IPS DF 4.7 (cell line): ENCODE results near the gene CHRDL1.
"Not testable (repeated sequence)": the region's sequence is repeated elsewhere in the genome, so short reads cannot be mapped to it uniquely, and the experiment has no call there.

Source experiments
- DNase-seq: peaks from one replicate; pipeline ENCODE4 v3.0.0-alpha.2; 2013; ENCODE audit warnings: low spot score; ENCODE audit errors: extremely low read depth

The CHRDL1 gene

DNA sequence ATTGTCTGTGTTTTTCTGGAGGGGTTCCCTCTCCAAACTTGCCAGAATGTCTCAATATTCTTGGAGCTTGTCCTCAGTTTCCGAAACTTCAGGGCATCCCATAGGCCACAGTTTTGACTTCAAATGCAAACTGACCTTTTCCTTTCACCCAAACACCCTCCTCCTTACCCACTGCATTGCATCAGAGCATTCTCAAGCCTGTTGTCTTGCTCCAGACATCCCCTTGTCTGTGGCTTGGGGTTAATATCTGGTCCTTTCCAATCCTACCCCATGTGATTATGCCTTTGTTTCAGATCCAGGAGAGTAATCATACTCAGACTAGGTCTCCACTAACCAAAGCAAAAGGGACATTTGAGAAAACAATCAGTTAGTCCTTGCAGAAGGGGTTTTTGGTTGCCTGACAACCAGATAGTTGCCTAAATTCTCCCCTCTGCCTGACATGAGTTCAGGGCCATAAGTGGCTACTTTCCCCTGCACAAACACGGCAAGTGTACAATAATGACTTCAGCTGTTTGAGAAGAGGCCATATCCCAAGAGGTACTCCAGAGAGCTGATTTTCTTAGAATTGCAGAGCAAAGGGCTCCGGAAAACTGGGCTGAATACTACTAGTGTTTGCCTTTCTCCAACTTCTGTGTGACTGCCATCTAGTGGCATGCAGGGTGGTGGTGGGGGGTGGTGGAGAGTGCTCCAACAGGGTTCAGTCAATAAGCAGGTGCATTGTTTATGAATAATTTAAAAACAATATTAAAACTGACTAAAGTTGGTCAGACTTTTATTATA, 130.2 kb downstream of the CHRDL1 start:
- DNase-seq = no peak

- no peak for DNase-seq
Observed at GRCh38 chrX:110657073-110657472, 138.5 kb downstream of the CHRDL1 start.

DNA sequence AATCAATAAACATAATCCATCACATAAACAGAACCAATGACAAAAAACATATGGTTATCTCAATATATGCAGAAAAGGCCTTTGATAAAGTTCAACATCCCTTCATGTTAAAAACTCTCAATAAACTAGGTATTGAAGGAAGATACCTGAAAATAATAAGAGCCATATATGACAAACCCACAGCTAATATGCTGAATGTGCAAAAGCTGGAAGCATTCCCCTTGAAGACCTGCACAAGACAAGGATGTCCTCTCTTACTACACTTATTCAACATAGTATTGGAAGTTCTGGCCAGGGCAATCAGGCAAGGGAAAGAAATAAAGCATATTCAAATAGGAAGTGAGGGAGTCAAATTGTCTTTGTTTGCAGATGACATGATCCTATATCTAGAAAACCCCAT, 141.3 kb downstream of the CHRDL1 start:
- not testable (repeated sequence) for DNase-seq

- no peak for DNase-seq
Observed at GRCh38 chrX:110646386-110646785, 149.2 kb downstream of the CHRDL1 start.
